H54 (cell line): Measurements from ENCODE around the gene TRAPPC14.

Source experiments
- DNase-seq: peaks from one replicate; pipeline ENCODE4 v3.0.0; 2011; ENCODE audit warnings: low spot score, mixed read lengths; ENCODE audit not compliant: insufficient read length
- FAIRE-seq: peaks from 3 replicates; lab custom pipeline; 2011; peaks lifted over from hg19 to GRCh38; lab: Jason Lieb, UNC
- POLR2A ChIP-seq: IDR thresholded peaks from 2 replicates; pipeline ENCODE4 v1.6.1; 2011; ENCODE audit warnings: low read depth, mild to moderate bottlenecking, low read length

TRAPPC14 gene

DNA sequence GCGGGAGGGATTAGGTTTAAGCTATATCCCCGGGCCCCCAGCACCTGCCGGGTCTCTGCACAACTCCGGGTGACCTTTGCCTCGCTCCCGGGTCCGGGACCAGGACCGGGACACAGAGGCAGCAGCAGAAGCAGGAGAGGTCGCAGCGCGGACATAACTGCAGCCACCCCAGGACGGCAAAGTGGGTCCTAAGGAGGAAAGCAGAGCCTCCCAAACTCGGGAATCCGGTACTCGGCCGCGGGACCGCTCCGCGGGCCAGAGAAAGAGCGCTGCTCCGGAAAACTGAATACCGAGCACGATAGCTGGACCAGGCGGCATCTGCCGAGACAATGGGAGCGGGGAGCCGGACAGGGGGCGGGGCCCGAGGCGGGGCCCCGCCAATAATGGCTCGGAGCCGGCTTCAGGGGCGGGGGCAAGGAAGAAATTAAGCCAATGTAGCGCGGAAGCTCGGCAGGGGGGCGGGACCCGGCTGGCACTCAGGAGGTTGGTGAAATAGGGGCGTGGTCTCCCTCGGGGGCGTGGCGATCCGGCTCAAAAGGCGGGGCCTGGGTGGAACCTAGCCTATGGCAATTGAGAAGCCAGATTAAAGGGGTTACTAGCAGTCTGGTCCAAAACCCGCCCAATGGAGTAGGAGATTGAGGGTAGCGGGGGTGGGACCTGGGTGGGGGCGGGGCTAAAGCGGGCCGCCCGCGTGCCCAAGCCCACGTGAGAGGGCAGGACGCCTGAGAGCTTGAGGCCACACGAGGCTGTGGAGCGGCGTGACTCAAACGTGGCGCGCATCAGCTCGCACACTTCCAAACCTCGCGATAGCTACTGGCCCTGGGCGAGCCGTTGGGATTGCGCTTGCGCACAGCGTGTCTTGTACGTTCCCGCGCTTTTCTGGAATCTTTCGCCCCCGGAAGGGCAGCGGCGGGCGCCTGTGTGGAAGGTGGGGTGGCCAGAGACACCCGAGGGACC, 18.8 kb upstream of the TRAPPC14 start, which contains the start of the genes GPC2 and STAG3:
GPC2 (minus strand) TSS at position 337 of the 957 bp plus-strand sequence; CDS start at position 155, 182 bp downstream.
STAG3 (plus strand) TSS at position 874 of the 957 bp plus-strand sequence. CDS start 2,639 bp downstream, outside the sequence.
- peak; percentile 31; the same call in 1 of the 2 replicates for TF ChIP-seq POLR2A
- DNase-seq (peak; percentile 96), FAIRE-seq (no peak)

DNA sequence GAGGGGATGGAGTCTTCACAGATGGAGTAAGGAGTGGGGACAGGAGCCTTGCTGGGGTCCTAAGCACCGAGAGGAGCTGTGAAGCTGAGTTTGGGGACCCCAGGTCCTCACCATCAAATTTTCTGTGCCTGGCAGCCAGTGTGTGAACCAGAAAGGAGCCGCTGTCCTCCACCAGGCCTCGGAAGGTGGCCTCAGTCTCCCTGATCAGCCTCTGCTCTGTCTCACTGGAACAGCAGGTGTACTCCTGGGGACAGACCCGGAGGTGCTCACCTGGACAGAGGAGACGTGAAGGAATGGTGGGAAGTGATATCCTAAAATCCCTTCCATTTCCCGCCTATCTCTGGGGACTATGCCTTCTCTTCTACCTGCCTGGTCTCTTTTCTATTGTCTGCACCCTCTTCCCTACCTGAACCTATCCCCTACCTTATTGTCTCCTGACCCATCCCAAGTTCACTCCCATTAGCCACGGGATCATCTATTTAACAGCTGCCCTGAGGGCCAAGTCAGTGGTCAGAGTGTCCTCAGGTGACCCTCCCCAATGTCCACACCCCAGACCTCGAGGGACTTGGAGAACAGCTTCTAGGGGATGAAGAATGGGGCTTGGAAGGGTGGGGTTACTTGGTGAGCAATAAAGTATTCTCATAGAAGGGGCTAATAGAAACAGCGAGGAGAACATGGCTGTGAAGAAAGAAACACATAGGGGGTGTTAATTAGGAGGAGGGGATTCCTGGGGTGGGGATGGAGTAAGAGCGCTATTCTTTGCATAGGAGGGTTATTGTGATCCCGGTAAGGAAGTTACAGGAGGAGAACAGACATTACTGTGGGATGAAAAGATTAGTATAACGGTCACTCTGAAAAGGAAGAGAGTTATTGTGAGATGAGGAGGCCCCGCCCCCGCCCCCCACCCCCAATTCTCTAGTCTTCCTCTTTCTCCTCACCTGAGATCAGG, 17.8 kb upstream of the TRAPPC14 start:
- TF ChIP-seq POLR2A: no peak
- FAIRE-seq (no peak), DNase-seq (no peak)

DNA sequence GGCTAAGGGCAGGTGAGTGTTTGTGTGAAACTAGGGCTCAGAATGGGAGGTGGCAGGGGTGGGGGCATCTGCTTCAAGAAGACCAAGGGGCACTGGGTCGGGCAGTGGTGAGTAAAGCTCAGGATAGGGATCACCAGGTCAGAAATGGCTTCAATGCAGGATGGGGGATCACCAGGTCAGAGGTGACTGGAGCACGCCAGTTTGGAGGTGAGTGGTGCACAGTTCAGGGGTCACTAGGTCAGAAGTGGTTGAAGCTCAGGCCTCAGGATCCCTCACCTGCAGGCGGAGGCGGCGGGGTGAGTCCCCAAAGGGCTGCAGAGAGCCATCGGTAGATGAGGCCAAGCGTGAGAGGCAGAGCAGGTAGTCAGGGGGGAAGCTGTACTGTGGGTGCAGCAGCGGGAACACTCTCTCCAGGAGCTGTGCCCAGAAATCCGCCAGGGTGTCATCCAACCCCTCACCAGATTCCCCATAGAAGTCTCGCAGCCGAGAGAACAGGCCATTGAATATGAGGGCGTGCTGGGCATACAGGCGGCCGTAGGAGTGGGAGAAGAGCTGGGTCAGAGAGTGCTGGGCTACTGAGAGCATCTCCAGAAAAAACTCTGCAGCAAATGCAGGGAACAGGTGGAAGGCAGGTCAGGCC, 16.9 kb upstream of the TRAPPC14 start:
- no peak for TF ChIP-seq POLR2A
- DNase-seq (no peak), FAIRE-seq (no peak)

DNA sequence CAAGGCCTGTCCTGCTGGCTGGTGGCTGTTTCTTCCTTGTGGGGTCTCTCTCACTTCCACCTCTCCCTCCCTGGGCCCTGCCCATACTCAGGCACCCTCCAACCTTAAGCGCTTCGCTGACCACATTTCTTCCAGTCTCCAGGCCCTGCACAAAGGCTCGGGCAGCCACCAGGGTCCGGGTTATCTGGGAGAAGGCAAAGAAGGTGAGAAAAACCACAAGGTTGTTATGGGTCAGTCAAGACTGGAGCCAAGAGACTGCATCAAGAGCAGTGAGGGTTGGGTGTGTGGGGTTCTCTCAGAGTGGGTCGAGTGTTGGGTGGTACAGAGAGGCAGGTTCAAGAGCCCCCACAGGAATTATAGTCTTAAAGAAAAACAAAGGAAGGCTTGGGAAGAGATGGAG, 16.1 kb upstream of the TRAPPC14 start:
- no peak for FAIRE-seq
- TF ChIP-seq POLR2A: no peak

DNA sequence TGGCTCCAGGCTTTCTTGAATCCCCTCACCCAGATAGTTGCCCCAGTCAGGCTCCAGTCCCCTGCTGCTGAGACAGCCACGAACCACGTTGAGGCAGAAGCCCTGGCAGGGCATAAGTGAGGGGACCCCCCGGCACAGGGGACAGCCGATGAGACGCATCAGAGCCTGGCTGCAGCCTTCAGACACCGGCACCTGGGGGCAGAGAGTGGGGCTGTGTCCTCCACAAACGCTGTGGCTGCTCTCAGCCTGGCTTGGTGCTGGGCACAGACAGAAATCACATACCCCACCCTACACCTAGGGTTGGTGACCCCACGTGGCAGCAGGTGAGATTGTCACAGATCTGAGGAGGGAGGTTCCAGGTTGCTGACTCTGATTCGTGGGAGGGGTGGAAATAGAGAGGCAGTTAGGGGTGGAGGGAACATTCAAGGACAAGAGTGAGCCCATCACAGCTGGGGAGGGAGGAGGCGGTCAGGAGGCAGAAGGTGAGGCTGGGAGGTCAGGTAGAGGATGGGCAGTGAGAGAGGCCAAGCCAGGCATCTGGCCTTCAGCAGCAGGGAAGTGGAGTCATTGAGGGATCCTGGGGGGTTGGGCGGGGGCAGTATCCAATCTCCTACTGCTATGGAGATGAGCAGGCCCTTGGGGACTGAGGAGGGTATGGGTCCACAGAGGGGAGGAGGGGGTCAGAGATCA, 15.4 kb upstream of the TRAPPC14 start:
- FAIRE-seq (no peak), DNase-seq (no peak)
- no peak for TF ChIP-seq POLR2A

More for the DNA sequence above, 16.1 kb upstream of the TRAPPC14 start:
- no peak for DNase-seq

DNA sequence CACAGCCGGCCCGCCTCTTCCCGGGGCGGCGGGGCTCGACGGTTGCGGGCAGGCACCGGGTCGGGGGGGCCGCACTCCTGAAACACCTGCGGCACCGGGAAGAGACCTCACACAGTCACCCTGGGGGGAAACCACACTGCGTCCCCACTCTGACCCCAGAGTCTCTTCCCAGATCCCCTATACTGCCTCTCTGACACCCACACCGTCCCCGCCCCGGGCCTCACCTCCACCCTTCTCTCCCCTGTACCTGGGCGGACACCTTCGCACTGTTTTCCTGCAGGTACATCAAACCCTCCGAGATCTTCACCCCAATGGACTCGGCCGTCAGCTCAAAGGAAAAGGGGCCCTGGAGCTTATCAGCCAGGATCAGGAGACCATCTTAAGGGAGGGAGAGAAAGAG, 13.3 kb upstream of the TRAPPC14 start:
- DNase-seq: no peak
- no peak for TF ChIP-seq POLR2A
- no peak for FAIRE-seq

DNA sequence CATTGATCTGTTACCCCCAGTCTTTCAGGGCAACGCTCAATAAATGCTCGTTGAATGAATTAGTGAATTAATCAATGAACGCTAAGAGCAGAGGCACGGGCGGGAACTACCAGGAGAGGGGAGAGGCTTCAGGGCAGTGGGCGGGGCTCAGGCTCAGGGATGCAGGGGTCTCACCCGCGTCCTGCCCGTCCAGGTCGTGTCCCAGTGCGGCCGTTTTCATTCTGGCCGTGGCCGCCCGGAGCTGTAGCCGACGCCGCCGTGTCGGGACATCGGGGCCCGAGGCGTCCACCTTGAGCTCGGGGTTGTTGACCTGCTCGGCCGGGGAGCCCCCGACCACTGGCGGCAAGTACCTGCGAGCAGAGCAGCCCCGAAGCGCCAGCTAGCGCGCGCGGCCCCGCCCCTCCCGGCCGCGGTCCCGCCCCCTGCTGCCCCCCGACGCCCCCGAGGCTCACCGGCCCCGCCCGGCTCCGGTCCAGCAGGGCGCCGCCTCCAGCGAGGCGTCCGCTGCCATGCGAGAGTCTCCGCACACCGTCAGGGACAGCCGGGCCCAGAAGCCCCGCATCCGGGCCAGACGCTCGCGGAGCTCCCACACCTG, 12.7 kb upstream of the TRAPPC14 start:
- DNase-seq (no peak), FAIRE-seq (no peak)
- no peak for TF ChIP-seq POLR2A

DNA sequence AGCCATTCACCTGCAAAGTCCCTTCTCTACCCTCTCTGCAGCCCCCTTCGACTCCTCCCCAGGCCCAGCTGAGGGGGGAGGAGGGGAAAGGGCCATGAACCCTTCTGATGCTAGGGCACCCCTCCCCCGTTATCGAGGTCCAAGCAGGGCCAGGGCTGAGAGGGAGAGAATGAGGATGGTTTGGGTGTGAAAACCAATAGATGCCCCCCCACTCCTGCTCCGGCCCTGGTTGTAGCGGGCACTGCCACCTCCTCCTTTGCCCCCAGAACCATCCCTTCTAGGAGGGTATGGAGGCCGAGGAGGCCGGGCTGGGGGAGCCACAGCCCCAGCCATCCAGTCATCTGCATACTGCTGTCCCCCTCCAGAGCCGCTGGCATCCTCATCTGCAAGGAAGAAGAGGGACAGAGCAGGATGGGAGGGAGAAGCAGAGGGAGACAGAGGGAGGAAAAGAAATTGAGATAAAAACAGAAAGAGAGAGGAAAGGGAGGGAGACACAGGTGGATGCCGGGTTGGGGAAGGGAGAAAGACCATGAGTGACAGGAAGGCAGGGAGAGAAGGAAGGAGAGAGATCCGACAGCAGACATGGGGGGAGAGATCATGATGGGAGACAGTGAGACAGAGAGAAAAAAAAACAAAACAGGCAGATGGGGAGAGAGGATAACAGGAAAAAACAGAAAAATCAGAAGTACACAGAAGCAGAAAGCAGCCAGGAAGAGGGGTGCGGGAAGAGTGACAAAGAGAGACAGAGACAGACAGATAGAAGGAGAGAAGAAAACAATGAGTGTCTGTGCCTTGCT, 11.8 kb upstream of the TRAPPC14 start:
- no peak for DNase-seq
- no peak for FAIRE-seq
- no peak for TF ChIP-seq POLR2A

DNA sequence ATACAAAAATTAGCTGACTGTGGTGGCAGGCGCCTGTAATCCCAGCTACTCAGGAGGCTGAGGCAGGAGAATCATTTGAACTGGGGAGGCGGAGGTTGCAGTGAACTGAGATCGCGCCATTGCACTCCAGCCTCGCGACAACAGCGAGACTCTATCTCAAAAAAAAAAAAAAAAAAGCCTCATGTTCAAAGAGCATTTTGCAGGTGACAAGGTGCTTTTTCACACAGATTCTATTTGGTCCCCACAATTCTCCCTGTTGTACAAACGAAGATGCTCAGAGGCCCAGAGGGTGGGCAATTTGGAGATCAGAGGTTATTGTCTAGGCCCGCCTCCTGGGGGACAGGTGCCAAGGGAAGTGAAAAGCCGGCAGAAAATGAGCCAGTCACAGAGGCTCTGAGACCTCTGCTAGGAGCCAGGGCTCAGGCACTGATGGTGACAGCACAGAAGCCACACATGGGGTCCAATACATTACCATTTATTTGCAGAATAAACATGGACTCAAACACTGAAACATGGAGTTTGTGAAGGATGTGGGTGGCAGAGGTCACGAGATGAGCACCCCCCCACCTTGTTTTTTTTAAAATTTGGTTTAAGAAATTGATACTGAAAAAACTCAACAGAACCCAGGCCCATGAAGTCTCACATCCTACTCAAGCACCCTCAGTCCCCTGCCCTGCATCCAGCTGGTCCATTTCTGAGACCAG, 10.8 kb upstream of the TRAPPC14 start:
- FAIRE-seq (no peak), DNase-seq (no peak)
- no peak for TF ChIP-seq POLR2A

DNA sequence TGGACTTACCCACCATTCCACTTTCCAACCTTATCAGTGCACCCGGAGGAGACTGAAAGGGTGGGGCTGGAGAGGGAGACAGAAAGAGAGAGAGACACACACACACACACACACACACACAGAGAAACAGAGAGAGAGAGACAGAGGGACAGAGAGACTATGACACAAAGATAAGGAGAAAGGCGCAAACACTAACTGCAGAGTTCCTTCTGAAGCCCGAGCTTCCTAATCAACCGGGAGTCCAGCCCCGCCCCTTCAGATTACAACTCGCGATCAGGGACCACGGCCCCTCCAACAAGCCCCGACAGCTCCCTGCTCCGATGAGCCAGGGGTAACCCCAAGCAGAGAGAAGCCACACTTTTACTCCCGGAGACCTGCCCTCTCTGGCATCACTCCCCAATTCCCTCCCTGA, 9.4 kb upstream of the TRAPPC14 start:
- no peak for DNase-seq
- no peak for FAIRE-seq
- no peak for TF ChIP-seq POLR2A

DNA sequence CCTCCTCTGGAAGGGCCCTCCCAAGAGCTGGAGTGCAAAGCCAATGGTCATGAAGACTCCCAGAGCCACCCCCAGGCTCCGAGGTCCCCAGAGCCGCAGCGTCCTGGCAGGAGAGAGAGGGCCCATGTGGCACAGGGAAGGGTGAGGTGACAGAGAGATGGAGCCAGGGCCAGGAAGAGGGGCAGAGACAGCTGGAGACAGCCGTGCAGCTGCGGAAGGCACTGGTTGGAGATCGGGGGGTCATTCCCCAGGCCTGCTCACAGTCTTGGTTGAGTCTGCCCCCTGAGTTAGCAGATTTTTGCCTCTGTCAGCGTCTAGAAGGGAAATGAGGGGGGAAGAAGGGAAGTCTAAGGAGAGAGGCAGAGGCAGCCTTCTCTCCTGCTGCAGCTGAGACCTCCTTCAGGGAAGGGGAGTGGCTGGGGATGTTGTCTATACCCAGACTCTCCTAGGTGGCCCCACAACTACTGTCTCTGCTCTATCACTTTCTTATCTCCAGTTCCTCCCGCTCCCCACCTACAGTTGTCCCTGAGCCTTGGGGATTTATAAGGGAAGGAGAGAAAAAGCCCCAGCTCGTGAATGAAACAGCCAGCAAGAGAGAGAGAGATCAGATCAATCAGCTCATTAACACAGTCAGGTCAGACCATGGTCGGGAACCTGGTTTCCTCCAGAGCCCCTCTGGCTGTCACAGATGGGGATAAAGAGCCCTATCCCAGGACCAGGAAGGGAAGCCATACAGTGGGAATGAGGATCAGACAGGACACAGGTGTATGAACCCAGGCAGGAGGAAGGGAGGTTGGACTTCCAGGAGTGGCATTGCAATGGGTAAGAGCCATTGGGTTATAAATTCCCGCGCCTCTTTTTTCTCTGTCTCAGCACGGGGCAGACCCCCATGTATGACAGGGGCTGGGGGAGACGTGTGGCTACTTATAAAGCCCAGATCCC, 8.7 kb upstream of the TRAPPC14 start:
- DNase-seq: no peak
- no peak for TF ChIP-seq POLR2A
- FAIRE-seq: no peak
